GM19025 (cell line): ENCODE data around the gene PLCD1.

Source experiments
- ATAC-seq: cut with Tn5 transposase; IDR thresholded peaks from one replicate; pipeline ENCODE4 v1.9.1; 2021; ENCODE audit warnings: mild to moderate bottlenecking, low read depth, moderate library complexity; ENCODE audit not compliant: unreplicated experiment

PLCD1 gene

DNA sequence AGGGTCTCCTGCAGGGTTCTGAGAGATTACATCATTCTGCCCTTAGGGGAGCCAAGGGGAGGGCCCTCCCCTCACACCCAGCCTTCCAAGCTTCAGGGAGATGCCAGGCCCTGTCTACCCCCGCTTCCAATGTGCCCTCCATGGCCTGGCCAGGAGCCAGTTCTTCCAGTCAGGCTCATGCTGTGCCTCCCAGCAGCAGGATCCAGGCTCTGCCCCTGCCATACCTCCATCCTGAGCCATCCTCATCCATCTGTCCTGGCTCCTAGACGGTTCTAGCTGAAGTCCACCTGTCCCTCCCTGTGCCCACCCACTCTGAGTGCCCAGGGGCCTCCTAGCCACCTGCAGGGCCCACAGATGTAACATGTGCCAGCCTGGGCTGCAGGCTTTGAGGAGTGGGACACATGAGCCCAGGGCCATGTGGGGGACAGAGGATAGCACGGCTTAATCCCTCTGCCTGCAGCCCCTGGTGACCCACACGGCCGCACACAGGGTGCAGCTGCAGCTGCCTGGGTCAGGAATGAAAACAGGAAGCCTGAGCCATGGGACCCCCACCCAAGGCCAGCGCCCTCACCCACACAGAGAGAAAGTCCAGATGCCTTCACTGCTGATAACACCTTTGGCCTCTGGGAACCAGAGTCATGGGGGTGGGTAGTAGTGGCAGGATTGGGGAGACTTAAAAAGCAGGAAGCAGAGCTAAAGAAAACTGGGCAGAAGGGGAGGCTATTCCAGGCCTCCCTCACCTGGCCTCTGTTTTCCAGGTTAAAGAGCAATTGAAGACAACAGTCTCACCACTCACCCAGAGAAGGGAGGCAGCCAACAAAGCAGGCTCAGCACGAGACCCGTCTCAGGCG lies 11.8 kb downstream of the PLCD1 start:
- ATAC-seq, result no peak

DNA sequence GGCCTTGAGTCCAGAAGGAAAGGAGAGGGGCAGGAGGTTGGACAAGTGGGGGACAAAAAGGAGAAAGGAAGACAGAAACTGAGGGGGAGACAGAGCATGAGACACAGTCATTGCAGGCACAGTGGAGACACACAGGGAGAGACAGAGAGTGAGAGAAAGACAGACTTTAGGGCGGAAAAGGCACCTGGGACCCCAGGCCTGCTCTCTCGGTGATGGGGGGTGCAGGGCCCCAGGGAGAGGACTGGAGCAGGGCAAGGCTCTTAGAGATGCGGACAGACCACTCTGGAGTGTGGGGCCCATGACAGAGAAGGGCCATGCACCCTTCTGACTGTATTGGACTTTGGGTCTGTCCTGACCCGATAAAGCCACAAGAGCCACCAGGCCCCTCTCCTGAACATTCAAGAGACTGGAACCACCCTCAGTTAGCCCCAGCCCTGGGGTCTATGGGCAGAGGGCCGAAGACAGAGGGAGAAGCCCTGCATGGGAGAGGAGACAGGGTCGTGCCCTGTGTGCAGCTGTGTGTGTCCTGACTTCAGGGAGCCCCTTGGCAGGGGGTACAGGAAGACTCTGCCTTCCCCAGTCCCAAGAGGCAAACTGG lies 12.5 kb downstream of the PLCD1 start:
- no peak for ATAC-seq

DNA sequence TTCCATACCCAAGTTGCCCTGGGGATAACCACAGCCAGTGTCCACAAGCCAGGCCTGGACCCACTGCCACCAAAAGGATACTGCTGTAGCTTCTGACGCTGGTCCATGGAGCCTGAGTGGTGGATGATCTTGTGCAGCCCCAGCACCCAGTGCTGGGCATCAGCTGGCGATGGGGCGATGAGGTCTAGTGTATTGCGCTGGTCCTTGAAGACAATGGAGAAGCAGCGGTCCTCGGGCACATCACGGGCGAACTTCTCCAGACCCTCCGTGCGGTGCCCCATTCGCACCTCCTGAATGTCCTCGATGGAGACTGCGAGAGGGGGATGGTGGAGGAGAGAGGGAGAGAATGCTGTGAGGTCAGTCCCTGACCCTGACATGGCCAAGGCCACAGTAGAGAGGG lies 13.0 kb downstream of the PLCD1 start:
- ATAC-seq, result no peak

DNA sequence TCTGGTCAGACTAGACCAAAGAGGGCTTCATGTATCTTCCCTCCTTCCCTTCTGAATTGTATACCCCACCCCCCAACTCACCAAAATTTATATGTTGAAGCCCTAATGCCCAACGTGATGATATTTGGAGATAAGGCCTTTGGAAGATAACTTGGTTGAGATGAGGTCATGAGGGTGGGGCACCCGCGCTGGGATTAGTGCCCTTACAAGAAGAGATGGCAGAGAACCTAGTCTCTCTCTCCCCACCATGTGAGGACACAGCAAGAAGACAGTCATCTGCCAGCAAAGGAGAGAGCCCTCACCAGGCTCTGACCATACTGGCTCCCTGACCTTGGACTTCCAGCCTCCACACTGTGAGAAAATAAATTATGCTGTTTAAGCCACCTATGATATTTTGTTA lies 13.5 kb downstream of the PLCD1 start:
- ATAC-seq, result no peak

DNA sequence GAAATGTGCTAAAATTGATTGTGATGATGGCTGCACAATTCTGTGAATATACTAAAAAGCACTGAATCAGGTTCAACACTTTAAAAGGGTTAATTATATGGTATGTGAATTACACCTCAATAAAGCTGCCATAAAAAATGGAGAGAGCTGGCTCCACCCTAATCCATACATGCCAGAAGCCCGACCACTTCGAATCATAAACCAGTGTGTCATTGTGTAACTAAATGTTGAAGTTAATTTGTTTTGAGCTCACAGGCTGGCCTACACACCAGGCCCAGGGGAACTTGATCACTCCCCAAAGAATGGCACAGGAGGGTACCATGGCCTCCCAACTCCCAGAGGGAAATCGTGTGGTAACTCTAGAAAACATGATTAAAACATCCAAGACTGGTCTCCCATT lies 14.0 kb downstream of the PLCD1 start:
- no peak for ATAC-seq

DNA sequence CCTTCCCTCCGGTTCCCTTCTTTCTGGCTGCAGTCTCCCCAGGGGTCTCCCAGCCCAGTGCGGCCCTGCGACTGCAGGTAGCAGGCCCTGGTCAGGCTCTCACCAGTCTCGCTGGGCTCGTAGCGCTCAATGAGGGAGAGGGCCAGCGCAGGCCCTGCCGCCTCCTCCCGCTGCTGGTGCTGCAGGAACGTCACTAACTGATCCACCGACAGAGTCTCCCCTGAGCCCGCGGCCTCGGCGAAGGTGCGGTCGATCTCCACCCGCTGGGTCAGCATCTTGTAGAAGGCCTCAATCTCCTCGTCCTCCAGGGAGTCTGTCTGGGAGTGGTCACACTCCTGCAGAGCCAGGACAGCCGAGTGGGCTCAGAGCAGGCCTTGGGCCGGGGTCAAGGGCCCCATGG lies 18.3 kb downstream of the PLCD1 start:
- ATAC-seq, result no peak

DNA sequence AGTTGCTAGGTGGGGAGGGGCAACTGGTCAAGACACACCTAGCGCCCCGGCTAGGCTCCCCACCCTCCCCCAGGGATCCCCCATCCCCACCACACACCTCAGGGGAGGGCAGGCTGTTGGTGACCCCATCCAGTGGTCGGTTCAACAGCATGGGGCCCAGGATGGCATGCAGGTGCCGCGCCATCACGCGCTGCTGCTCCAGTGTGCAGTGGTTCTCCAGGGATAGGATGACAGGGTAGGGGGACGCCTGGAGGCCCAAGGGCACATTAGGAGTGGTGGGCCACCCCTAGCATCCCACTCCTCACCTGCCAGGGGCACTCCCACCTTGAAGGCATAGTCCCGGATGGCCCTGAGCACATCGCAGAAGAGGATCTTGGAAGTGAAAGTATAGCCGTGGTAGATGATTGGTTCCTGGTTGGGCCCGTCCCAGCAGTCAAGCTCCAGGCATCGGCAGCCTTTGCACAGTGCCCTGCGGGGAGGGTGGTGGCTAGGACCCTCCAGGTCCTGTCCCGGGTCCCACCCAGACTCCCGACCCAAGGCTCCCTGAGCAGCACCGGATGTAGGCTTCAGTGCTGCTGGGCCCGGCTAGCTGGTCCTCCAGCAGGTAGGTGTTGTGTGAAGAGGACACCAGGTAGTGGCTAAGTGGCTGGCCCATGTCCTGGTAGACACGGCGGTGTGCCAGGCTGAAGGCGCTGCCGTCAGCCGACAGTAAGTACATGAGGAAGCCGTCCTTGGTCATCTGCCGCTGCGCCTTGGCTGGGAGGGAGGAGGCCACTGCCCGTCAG lies 19.4 kb downstream of the PLCD1 start:
- ATAC-seq, result no peak

DNA sequence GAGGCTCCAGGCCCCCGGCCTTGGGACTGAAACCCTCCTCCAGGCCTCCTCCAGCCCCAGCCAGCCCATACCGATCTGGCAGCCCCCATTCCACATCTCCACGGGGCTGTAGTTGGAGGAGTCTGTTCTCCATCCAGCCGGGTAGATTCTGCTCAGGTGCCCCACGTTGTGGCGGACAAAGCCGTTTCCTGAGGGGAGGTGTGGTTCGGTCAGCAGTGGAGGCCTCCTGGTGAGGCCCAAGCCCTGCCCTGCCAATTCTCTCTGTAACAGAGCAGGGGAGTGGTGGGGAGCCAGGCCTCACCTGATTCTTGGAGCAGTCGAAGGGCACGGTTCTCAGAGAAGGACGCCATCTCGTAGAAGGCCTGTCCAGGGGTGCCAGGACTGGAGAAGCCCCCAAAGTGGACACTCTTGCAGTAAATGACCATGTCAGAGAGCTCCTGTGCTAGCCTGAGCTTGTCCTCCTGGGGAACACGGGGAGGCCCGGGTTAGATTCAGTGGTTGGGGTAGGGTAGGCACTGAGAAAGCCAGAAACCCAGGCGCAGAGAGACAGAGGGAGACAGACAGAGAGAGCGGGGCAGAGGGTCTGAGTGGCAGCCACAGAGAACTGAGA lies 20.4 kb downstream of the PLCD1 start:
- ATAC-seq, result no peak

DNA sequence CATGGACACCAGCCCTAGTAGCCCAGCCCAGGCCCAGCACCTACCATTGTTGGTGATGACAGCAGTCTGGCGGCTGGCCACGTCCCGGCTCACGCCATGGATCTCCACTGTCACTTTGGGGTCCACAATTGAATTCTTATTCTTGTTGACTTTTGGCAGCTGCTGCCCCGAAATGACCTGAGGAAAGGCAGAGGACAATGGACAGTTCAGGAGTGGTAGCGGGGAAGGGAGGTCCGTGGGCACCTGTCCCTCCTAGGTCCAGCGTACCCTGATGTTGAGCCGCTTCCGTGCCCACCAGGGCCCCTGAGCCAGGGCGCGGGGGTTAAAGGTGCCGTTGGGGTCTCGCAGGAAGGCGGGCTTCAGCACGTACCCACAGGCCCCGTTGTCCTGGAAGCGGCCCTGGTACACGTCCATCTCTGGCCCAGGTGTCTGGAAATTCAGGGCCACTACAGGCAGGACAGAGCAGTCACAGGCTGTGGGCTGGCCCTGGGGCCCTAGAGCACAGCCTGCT lies 21.2 kb downstream of the PLCD1 start:
- ATAC-seq, result no peak

DNA sequence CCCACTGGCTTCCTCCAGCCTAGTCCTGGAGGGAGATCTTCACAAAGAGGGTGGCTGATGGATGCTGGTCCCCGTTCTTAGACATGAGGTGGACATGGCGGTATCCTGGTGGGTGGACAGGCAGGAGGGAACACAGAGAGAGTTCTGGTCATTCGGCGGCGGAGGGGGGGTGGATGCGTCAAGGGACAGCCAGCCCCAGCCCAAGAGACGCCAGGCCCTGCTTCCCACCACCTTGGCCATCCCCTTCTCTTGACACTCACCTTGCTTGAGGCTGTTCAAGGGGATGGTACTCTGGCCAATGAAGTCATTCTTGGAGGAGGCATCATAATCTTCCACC lies 21.7 kb downstream of the PLCD1 start:
- ATAC-seq, result no peak

DNA sequence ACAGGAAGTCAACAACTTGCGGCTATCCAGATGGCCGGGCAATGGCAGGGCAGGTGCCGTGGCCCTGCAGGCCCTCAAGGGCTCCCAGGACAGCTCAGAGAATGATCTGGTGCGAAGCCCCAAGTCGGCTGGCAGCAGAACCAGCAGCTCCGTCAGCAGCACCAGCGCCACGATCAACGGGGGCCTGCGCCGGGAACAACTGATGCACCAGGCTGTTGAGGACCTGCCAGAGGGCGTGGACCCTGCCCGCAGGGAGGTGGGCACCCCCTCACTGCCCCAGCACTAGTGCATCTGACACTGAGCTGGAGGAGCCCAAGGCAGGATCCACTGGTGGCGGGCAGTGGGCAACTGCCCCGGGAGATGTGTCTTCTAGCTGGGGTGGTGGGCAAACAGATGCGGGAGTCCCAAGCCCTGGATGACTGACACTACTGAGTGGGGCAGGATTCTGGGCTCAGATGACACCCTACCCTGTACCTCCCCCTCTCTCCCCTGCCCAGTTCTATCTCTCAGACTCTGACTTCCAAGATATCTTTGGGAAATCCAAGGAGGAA lies 22.9 kb downstream of the PLCD1 start:
- ATAC-seq, result no peak

DNA sequence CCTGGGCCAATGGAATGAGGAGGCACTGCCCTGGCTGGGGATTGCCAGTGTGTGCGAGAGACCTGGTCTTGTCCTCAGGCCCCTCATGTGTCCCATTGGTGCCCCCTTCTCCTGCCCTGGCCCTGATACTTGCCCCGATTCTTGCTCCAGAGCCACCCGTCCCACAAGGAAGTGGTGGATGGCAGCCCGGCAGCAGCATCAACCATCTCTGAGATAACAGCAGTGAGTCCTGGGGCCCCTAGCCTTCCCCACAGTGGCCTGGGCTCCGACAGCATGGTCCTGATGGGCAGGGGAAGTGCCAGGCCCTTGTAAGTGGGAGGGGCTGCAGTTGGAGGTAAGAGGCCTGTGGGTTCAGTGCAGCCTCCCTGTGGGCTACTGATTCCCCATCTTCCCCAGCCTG lies 23.4 kb downstream of the PLCD1 start:
- ATAC-seq, result no peak

DNA sequence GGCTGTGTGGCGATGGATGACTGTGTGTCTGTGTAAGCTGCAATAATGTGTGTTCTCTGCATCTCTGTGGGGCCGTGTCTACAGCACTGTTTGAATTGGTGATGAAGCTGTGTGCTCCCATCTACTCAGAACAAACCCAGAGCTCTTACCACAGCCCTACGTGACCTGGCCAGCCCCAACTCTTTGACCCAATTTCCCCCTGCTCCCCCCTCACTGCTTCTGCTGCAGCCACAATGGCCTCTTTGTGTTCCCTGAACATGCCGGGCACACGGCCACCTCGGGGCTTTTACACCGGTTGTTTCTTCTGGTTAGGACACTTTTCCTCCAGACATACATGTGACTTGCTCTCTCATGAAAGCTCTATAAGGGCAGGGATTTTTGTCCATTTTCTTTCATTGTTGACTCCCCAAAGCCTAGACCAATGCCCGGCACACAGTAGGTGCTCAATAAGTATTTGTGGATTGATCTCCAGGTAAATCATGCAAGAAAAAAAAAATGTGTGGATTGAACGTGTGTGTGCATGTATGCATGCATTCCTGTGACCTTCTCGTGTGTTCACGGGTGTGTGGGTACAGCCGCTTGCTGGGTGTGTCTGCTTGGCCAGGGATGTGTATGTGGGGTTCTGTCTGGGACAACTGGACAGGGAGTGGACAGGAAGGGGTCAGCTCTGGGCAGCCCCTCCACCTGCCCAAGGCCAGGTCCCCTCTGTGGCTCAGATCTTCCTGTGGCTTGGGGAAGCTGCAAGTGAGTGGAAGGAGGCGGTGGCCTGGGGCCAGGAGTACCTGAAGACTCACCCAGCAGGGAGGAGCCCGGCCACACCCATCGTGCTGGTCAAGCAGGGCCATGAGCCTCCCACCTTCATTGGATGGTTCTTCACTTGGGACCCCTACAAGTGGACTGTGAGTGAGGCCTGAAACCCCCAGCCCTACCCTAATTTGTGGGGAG lies 24.1 kb downstream of the PLCD1 start:
- no peak for ATAC-seq

DNA sequence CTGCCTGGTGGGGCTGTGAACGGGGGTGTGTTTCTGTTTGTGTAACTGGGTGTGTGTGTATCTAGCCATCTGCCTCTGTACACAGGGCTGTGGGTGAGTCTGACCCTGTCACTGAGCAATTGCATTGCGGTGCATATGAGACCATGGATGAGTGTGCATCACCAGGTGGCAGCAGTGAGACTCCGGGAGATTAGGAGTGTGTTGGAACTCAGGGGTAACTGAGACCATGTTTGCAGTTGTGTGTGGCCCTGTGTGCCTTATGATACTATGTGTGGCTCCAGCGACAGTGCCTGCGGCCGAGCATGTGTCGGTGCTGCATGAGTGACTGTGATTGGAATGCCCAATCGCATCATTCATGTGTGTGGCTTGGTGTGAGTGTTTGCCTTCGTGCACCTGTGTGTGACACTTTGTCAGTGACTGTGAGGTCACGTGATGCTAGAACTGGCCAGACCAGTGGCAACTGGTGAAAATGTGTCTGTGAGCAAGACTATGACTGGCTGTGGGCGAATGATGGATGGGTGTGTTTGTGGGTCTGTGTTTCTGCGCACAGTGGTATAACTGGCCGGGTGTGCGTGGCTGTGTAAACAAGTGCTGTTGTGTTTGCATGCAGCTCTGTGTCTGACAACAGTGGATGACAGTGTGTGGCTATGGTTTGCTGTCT lies 24.9 kb downstream of the PLCD1 start:
- ATAC-seq, result no peak

DNA sequence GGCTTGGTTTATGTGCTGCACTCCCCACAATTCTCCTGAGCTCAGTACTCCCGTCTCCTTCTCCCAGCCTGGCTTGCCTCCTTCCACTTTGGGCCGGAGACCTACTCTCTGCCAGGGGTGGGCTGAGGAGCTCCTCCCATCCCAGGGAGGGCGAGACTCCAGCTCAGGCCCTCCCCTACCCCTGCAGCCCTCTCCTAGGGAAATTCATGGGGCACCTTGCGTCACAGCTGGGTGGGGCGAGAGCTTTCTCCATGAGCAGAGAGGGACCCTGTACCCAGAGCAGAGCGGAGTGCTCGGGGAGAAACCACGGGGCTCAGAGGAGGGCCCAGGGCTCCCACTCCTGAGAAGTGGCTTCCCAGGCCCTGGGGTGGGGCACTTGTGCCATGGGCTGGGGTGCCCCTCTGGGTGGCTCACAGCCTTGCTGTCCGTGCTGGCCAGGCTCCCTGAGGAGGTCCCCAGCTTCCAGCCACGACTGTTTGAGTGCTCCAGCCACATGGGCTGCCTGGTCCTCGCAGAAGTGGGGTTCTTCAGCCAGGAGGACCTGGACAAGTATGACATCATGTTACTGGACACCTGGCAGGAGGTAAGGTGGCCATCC lies 25.5 kb downstream of the PLCD1 start:
- ATAC-seq, result no peak

DNA sequence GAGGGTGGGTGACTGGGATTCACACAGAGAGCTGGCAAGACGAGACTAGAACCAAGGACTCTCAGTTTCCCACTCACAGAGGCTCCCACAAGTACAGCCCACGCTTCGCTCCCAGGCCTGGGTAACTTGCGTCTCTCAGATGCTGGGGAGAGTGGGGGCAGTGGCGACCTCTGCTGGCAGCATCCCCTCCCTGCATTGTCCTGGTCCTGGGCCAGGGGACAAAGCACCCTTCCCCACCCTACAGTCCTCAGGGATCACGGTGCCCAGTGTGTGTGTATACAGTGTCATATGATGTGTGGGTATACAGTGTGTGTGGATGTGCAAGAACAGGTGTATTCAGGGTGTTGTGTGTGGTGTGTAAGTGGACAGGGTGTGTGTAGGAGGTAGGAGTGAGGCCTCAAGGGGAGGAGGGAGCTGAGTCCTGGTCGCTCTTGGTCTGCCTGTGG lies 26.0 kb downstream of the PLCD1 start:
- no peak for ATAC-seq

DNA sequence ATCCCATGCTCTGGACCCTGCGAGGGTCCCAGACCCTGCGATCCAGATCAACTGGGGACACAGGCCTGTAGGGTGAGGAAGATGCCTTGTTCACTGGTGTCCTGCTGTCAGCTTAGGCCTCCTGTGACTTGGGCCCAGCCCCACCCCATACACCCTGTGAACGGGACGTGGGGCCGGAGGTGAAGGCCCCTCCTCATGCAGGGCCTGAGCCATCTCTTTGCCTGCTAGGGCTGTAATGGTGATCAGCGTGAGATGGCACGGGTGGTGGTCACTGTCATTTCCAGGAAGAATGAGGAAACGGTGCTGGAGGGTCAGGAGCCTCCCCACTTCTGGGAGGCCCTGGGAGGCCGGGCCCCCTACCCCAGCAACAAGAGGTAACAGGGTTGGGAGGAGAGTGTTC lies 26.5 kb downstream of the PLCD1 start:
- ATAC-seq, result no peak

DNA sequence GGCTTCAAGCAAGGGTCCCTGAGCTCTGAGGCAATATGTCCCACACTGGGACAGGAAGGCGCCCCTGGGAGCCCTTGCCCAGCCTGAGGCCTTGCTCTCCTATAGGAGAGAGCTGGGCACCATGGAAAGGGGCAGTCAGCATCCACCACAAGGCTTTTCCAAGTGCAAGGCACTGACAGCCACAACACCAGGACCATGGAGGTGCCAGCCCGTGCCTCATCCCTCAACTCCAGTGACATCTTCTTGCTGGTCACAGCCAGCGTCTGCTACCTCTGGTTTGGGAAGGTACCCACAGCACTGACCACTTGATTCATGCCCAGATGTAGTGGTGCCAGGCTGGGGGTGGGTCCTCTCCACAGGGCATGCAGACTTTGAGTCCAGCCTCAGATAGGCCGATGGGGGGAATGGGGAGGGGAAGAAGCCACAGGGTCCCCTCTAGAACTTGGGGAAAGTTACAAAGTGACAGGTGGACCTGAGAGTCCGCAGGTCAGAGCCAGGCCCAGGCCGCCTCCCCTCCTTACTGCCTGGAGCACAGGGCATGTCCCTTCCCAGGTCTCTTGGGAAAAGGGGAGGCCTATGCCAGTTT lies 27.1 kb downstream of the PLCD1 start:
- ATAC-seq, result no peak
